ENCODE measurements around the gene CILP.
A peak's percentile ranks its signal among the peaks of the same experiment; 100 is the strongest.

CILP gene

DNA sequence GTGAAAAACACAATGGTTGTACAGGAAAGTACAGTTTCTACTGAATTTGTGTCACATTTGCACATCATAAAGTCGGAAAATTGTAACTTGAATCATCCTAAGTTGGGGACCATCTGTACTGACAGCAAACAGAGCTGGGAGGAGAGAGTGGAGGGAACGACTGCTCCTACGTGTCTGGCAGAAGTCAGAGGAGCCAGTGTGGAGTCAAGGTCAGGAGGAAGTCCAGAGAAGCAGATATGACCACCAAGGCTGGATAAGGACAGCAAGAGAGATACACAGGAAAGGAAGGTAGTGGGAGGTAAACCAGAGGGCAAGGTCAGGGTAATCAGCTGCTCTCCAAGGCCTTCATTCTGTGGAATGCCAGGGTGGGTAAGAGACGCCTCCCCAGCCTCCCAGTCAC, 2.7 kb upstream of the CILP start:
- no peak for TF ChIP-seq TAF1 (IDR thresholded peaks at IDR 0.05; ENCODE audit: low read depth)
- no peak for TF ChIP-seq CREB1 (IDR thresholded peaks at IDR 0.05; ENCODE audit: low read depth)
- no peak for TF ChIP-seq YY1 (IDR thresholded peaks at IDR 0.05; ENCODE audit: low read depth)
- TF ChIP-seq, protein P1, sequence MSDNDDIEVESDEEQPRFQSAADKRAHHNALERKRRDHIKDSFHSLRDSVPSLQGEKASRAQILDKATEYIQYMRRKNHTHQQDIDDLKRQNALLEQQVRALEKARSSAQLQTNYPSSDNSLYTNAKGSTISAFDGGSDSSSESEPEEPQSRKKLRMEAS (IDR thresholded peaks at IDR 0.05), result no peak
- TF ChIP-seq, protein P2, sequence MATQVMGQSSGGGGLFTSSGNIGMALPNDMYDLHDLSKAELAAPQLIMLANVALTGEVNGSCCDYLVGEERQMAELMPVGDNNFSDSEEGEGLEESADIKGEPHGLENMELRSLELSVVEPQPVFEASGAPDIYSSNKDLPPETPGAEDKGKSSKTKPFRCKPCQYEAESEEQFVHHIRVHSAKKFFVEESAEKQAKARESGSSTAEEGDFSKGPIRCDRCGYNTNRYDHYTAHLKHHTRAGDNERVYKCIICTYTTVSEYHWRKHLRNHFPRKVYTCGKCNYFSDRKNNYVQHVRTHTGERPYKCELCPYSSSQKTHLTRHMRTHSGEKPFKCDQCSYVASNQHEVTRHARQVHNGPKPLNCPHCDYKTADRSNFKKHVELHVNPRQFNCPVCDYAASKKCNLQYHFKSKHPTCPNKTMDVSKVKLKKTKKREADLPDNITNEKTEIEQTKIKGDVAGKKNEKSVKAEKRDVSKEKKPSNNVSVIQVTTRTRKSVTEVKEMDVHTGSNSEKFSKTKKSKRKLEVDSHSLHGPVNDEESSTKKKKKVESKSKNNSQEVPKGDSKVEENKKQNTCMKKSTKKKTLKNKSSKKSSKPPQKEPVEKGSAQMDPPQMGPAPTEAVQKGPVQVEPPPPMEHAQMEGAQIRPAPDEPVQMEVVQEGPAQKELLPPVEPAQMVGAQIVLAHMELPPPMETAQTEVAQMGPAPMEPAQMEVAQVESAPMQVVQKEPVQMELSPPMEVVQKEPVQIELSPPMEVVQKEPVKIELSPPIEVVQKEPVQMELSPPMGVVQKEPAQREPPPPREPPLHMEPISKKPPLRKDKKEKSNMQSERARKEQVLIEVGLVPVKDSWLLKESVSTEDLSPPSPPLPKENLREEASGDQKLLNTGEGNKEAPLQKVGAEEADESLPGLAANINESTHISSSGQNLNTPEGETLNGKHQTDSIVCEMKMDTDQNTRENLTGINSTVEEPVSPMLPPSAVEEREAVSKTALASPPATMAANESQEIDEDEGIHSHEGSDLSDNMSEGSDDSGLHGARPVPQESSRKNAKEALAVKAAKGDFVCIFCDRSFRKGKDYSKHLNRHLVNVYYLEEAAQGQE (IDR thresholded peaks at IDR 0.05; ENCODE audit: low read depth), result no peak
- TF ChIP-seq, protein P3, sequence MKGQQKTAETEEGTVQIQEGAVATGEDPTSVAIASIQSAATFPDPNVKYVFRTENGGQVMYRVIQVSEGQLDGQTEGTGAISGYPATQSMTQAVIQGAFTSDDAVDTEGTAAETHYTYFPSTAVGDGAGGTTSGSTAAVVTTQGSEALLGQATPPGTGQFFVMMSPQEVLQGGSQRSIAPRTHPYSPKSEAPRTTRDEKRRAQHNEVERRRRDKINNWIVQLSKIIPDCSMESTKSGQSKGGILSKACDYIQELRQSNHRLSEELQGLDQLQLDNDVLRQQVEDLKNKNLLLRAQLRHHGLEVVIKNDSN (IDR thresholded peaks at IDR 0.05), result no peak
- no peak for TF ChIP-seq CEBPB (IDR thresholded peaks at IDR 0.05)
- TF ChIP-seq TCF12 (IDR thresholded peaks at IDR 0.05; ENCODE audit: low read depth), result no peak
- TF ChIP-seq NFIC (IDR thresholded peaks at IDR 0.05), result no peak
- TF ChIP-seq EP300 (IDR thresholded peaks at IDR 0.05; ENCODE audit: borderline replicate concordance), result no peak
- TF ChIP-seq RAD21 (IDR thresholded peaks at IDR 0.05; ENCODE audit: low read depth), result no peak
- no peak for TF ChIP-seq FOXM1 (IDR thresholded peaks at IDR 0.05; ENCODE audit: borderline replicate concordance, low read depth)
- TF ChIP-seq TEAD4 (IDR thresholded peaks at IDR 0.05), result no peak
- no peak for TF ChIP-seq EGR1 (IDR thresholded peaks at IDR 0.05)
- no peak for TF ChIP-seq ZBTB7A (IDR thresholded peaks at IDR 0.05; ENCODE audit: low read depth)

DNA sequence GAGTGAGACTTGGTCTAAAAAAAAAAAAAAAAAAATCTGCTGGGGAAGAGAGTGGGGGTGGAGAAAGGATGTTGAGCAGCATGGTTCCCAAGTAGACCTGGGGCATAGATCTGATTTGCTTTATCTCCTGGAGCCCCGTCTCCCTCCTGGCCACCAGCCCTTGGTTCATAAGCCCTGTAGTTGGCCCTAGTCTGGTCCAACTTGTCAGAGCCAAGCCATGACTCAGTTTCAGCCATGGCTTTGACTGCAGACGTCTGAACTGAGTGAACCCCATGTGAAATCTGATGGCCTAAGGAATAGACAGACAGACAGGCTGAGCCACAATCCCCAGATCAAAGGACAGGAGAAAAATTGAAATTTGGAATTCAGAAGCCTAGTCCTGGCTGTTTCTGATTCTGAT, 2.0 kb upstream of the CILP start:
- TF ChIP-seq ZBTB7A (IDR thresholded peaks at IDR 0.05; ENCODE audit: low read depth) (no peak), TAF1 (IDR thresholded peaks at IDR 0.05; ENCODE audit: low read depth) (no peak), NFIC (IDR thresholded peaks at IDR 0.05) (no peak), FOXM1 (IDR thresholded peaks at IDR 0.05; ENCODE audit: borderline replicate concordance, low read depth) (no peak), EP300 (IDR thresholded peaks at IDR 0.05; ENCODE audit: borderline replicate concordance) (no peak), YY1 (IDR thresholded peaks at IDR 0.05; ENCODE audit: low read depth) (no peak), CEBPB (IDR thresholded peaks at IDR 0.05) (no peak), RAD21 (IDR thresholded peaks at IDR 0.05; ENCODE audit: low read depth) (no peak), TCF12 (IDR thresholded peaks at IDR 0.05; ENCODE audit: low read depth) (no peak)
- TF ChIP-seq, protein P3 (IDR thresholded peaks at IDR 0.05), result no peak
- TF ChIP-seq, protein P2 (IDR thresholded peaks at IDR 0.05; ENCODE audit: low read depth), result no peak

DNA sequence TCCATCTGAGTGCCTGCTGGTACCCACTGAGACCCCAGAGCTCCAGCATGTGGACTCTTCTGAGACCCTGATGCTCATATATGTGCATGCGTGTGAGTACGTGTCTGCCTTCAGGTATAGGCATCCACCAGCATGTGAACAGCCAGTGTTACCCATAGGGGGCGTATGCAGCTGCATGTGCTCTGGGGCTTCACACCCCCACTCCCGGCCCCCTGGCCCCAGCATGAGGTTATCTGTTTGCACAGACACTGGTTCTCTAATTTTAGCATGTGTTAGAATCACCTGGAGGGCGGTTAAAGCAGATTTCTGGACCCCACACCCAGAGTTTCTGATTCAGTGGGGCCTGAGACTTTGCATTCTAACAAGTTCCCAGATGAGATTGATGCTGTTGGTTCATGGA, 824 bp upstream of the CILP start:
- TF ChIP-seq FOXM1 (IDR thresholded peaks at IDR 0.05; ENCODE audit: borderline replicate concordance, low read depth), result no peak
- TF ChIP-seq EP300 (IDR thresholded peaks at IDR 0.05; ENCODE audit: borderline replicate concordance), result no peak
- TF ChIP-seq TAF1 (IDR thresholded peaks at IDR 0.05; ENCODE audit: low read depth), result no peak
- TF ChIP-seq, protein P3 (IDR thresholded peaks at IDR 0.05), result no peak
- TF ChIP-seq, protein P1 (IDR thresholded peaks at IDR 0.05), result peak; percentile 37; the same call in 1 of the 2 replicates
- no peak for TF ChIP-seq NFIC (IDR thresholded peaks at IDR 0.05)
- no peak for TF ChIP-seq ZBTB7A (IDR thresholded peaks at IDR 0.05; ENCODE audit: low read depth)

DNA sequence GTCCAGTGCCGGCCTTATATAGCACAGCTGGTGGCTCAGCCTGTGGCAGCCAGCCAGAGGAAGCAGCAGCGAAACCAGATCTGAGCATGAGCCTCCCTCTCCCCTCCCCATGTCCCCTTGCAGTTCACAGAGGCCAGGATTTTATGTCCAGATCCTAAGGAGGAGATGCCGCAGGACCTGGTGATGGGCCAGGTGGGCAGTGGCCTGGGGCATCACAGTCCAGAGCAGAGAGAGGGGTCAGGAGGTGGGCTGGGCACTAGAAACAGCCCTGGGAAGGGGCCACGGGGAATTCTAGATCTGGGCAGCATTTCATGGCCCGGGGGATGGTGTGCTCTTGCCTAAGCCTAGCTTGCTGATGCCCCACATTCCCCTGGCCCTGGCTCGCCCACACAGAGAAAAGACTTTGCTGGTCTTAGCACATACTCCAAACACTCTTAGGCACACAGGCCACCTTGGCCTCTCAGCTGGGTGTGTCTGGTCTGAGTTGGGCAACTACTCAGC, 259 bp upstream of the CILP start:
- TF ChIP-seq CREB1 (IDR thresholded peaks at IDR 0.05; ENCODE audit: low read depth) (no peak), EGR1 (IDR thresholded peaks at IDR 0.05) (no peak), FOXM1 (IDR thresholded peaks at IDR 0.05; ENCODE audit: borderline replicate concordance, low read depth) (no peak), ZBTB7A (IDR thresholded peaks at IDR 0.05; ENCODE audit: low read depth) (peak; percentile 53; the same call in 1 of the 2 replicates), CEBPB (IDR thresholded peaks at IDR 0.05) (peak; percentile 23; the same call in 1 of the 2 replicates), TEAD4 (IDR thresholded peaks at IDR 0.05) (no peak), TAF1 (IDR thresholded peaks at IDR 0.05; ENCODE audit: low read depth) (no peak), NFIC (IDR thresholded peaks at IDR 0.05) (peak; percentile 83), TCF12 (IDR thresholded peaks at IDR 0.05; ENCODE audit: low read depth) (peak; percentile 64), RAD21 (IDR thresholded peaks at IDR 0.05; ENCODE audit: low read depth) (no peak), YY1 (IDR thresholded peaks at IDR 0.05; ENCODE audit: low read depth) (no peak), EP300 (IDR thresholded peaks at IDR 0.05; ENCODE audit: borderline replicate concordance) (peak; percentile 56; the same call in 1 of the 2 replicates)
- TF ChIP-seq, protein P1 (IDR thresholded peaks at IDR 0.05), result peak; percentile 21; the same call in 1 of the 2 replicates
- TF ChIP-seq, protein P2 (IDR thresholded peaks at IDR 0.05; ENCODE audit: low read depth), result no peak
- TF ChIP-seq, protein P3 (IDR thresholded peaks at IDR 0.05), result no peak
